Measurements from ENCODE around the gene OSMR.

Gene OSMR

DNA sequence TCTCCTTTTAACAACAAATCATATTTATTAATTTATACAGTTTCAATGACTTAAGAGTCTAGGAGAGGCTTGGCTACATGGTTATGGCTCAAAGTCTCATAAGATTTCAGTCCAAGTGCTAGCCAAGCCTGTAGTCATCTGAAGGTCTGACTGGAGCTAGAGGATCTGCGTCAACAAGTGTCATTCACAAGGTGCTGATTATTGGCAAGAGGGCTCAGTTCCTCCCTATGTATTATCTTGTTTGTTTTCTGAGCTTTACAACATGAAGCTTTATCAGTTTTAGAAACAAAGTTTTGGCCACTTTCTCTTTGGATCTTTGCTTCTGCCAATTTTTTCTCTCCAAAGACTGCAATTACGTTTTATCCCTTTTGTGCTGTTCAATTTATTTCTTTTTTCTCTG is 133.7 kb downstream of the OSMR start:
- H3K4me1 ChIP-seq (ENCODE audit: insufficient read depth, low read length): peaks cover 16% of the 10 kb centered on the region; the same call in 1 of the 2 replicates
- no peaks in the 10 kb centered on the region for H3K27me3 ChIP-seq (ENCODE audit: insufficient read depth, low read length)
- H3K4me3 ChIP-seq (ENCODE audit: low read length): no peak overlapping the region
- H3K9me3 ChIP-seq (ENCODE audit: insufficient read depth, low read depth, low read length): no peaks in the 10 kb centered on the region
- H3K27ac ChIP-seq (ENCODE audit: low read length): no peak overlapping the region
- H3K36me3 ChIP-seq (ENCODE audit: insufficient read depth, low read depth, low read length): peaks cover 18% of the 10 kb centered on the region
- no peak overlapping the region for H3K9ac ChIP-seq (ENCODE audit: low read depth, low read length)
